MM.1S (cell line): ENCODE measurements around the gene ERICH4.

Experiments used
- DNase-seq: peaks from one replicate; pipeline ENCODE4 v3.0.0-alpha.2; 2015
- H2AFZ ChIP-seq: fragments of 300-600 bp; sonication (generic); 2 replicates; pipeline ENCODE4 v1.6.0; 2016; ENCODE audit warnings: antibody characterized with exemption, low read length
- H3F3A ChIP-seq: fragments of 300-600 bp; sonication (generic); 2 replicates; pipeline ENCODE4 v1.6.1; 2016; ENCODE audit warnings: mild to moderate bottlenecking, antibody characterized with exemption, low read length, moderate library complexity, mixed read lengths; ENCODE audit not compliant: insufficient read depth
- H3K27ac ChIP-seq: fragments of 300-600 bp; sonication (generic); 2 replicates; pipeline ENCODE4 v1.5.1; 2016; ENCODE audit warnings: mild to moderate bottlenecking, low read length
- H3K27me3 ChIP-seq: fragments of 300-600 bp; sonication (generic); replicated peaks from 2 replicates; pipeline ENCODE4 v1.6.0; 2016; ENCODE audit warnings: low read length; ENCODE audit not compliant: insufficient read depth
- H3K36me3 ChIP-seq: fragments of 300-600 bp; sonication (generic); replicated peaks from 2 replicates; pipeline ENCODE4 v1.6.1; 2016; ENCODE audit warnings: mild to moderate bottlenecking, low read length, mixed read lengths; ENCODE audit not compliant: insufficient read depth
- H3K4me1 ChIP-seq: fragments of 300-600 bp; sonication (generic); 2 replicates; pipeline ENCODE4 v1.6.1; 2016; ENCODE audit warnings: low read length, mixed read lengths
- H3K4me2 ChIP-seq: fragments of 300-600 bp; sonication (generic); 2 replicates; pipeline ENCODE4 v1.6.0; 2016; ENCODE audit warnings: low read depth, low read length
- H3K4me3 ChIP-seq: fragments of 300-600 bp; sonication (generic); 2 replicates; pipeline ENCODE4 v1.5.1; 2016; ENCODE audit warnings: low read length, mixed read lengths
- H3K79me2 ChIP-seq: fragments of 300-600 bp; sonication (generic); 2 replicates; pipeline ENCODE4 v1.6.1; 2016; ENCODE audit warnings: mixed run types, low read length, mixed read lengths
- H3K9ac ChIP-seq: fragments of 300-600 bp; sonication (generic); 2 replicates; pipeline ENCODE4 v1.6.1; 2016; ENCODE audit warnings: low read length, mixed read lengths
- H3K9me2 ChIP-seq: fragments of 300-600 bp; sonication (generic); replicated peaks from 2 replicates; pipeline ENCODE4 v1.6.1; 2016; ENCODE audit warnings: mild to moderate bottlenecking, low read length, mixed read lengths; ENCODE audit not compliant: insufficient read depth
- H3K9me3 ChIP-seq: fragments of 300-600 bp; sonication (generic); replicated peaks from 2 replicates; pipeline ENCODE4 v1.6.1; 2016; ENCODE audit warnings: mild to moderate bottlenecking, low read length, mixed read lengths; ENCODE audit not compliant: insufficient read depth
- H4K20me1 ChIP-seq: fragments of 300-600 bp; sonication (generic); 2 replicates; pipeline ENCODE4 v1.6.1; 2016; ENCODE audit warnings: mild to moderate bottlenecking, low read length, moderate library complexity, mixed read lengths; ENCODE audit not compliant: insufficient read depth
- EZH2 ChIP-seq: fragments of 300-600 bp; sonication (generic); optimal IDR thresholded peaks from 2 replicates; pipeline ENCODE3; 2017; ENCODE audit warnings: low read depth, mild to moderate bottlenecking, antibody characterized with exemption, low read length, mixed read lengths
- EZH2phosphoT487 ChIP-seq: fragments of 300-600 bp; sonication (generic); IDR thresholded peaks from 2 replicates; pipeline ENCODE4 v1.6.1; 2018; ENCODE audit warnings: antibody characterized with exemption, low read length
- TF ChIP-seq, protein P1 (sequence below): fragments of 300-600 bp; sonication (generic); IDR thresholded peaks from 2 replicates; pipeline ENCODE4 v1.5.1; 2016; ENCODE audit warnings: antibody characterized with exemption, low read length, mixed read lengths

The ERICH4 gene

DNA sequence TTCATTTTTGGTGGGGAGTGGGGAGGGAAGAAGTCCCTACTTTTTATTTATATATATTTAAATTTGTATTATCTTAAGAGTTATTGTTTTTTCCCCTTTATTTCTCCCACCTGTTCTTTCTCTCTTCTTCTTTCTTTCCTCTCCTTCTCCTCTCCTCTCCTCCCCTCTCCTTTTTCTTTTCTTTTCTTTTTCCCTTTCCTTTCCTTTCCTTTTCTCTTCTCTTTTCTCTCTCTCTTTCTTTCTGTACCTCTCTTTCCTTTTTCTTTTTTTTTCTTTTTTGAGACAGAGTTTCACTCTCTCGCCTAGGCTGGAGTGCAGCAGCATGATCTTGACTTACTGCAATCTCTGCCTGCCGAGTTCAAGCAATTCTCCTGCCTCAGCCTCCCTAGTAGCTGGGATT is 43.4 kb upstream of the ERICH4 start:
- Histone ChIP-seq H3F3A (no peaks in the 10 kb centered on the region), H3K27me3 (no peaks in the 10 kb centered on the region), H3K4me1 (peaks cover 14% of the 10 kb centered on the region), H3K9ac (no peak overlapping the region), H3K9me2 (no peaks in the 10 kb centered on the region), H3K4me3 (no peak overlapping the region), H2AFZ (no peak overlapping the region), H3K36me3 (no peaks in the 10 kb centered on the region), H4K20me1 (no peaks in the 10 kb centered on the region), H3K79me2 (peaks cover 45% of the 10 kb centered on the region), H3K4me2 (no peak overlapping the region), H3K27ac (no peak overlapping the region), H3K9me3 (no peaks in the 10 kb centered on the region)
- TF ChIP-seq EZH2phosphoT487, result no peak
- TF ChIP-seq, protein P1, sequence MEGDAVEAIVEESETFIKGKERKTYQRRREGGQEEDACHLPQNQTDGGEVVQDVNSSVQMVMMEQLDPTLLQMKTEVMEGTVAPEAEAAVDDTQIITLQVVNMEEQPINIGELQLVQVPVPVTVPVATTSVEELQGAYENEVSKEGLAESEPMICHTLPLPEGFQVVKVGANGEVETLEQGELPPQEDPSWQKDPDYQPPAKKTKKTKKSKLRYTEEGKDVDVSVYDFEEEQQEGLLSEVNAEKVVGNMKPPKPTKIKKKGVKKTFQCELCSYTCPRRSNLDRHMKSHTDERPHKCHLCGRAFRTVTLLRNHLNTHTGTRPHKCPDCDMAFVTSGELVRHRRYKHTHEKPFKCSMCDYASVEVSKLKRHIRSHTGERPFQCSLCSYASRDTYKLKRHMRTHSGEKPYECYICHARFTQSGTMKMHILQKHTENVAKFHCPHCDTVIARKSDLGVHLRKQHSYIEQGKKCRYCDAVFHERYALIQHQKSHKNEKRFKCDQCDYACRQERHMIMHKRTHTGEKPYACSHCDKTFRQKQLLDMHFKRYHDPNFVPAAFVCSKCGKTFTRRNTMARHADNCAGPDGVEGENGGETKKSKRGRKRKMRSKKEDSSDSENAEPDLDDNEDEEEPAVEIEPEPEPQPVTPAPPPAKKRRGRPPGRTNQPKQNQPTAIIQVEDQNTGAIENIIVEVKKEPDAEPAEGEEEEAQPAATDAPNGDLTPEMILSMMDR, result no peak
- TF ChIP-seq EZH2, result no peak
- DNase-seq, result no peak

DNA sequence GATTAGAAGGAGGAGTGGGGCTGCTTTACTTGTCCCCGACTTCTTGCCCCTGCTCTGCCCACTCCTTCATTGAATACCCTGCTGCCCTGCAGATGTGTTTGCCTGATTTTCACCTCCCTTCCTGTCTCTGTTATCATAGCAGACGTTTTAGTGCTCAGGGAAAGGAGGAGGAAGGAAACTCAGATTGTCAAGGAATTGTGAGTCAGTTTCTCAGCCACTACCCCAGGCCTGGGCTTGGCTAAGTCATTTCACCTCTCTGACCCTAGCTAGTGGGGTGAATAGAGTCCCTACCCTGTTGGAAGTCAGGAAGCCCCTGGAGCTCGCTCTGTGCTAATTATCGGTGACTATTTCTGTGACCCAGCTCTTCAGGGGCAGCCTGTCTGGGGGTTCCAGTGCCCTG is 41.5 kb upstream of the ERICH4 start:
- H3K4me2 ChIP-seq, result no peak overlapping the region
- no peaks in the 10 kb centered on the region for H4K20me1 ChIP-seq
- H3K9me3 ChIP-seq, result no peaks in the 10 kb centered on the region
- H3K79me2 ChIP-seq, result peaks cover 27% of the 10 kb centered on the region
- H2AFZ ChIP-seq, result no peak overlapping the region
- H3K27me3 ChIP-seq, result no peaks in the 10 kb centered on the region
- H3K4me1 ChIP-seq, result peaks cover 10% of the 10 kb centered on the region
- no peak for DNase-seq
- no peak overlapping the region for H3K27ac ChIP-seq
- H3K36me3 ChIP-seq, result no peaks in the 10 kb centered on the region
- no peak overlapping the region for H3K4me3 ChIP-seq
- no peaks in the 10 kb centered on the region for H3F3A ChIP-seq
- TF ChIP-seq EZH2phosphoT487, result no peak
- TF ChIP-seq, protein P1, result no peak
- TF ChIP-seq EZH2, result no peak
- no peak overlapping the region for H3K9ac ChIP-seq
- no peaks in the 10 kb centered on the region for H3K9me2 ChIP-seq

DNA sequence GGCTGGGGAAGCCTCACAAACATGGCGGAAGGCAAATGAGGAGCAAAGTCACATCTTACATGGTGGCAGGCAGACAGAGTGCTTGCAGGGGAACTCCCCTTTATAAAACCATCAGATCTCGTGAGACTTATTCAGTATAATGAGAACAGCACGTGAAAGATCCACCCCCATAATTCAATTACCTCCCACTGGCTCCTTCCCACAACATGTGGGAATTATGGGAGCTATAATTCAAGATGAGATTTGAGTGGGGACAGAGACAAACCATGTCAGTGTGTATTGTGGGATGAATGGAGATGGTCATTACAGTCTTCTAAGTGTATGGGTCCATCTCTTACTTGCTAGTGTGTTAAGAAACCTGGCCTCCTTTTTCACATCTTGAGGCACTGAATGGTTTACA is 40.9 kb upstream of the ERICH4 start:
- Histone ChIP-seq H4K20me1 (no peaks in the 10 kb centered on the region), H3K79me2 (peaks cover 23% of the 10 kb centered on the region)

More for the DNA sequence above, 40.9 kb upstream of the ERICH4 start:
- Histone ChIP-seq H3K4me2 (no peak overlapping the region), H3K9ac (no peak overlapping the region), H3K27me3 (no peaks in the 10 kb centered on the region), H3K4me1 (peaks cover 10% of the 10 kb centered on the region), H3K9me2 (no peaks in the 10 kb centered on the region), H3K36me3 (no peaks in the 10 kb centered on the region), H3K4me3 (no peak overlapping the region), H3K27ac (no peak overlapping the region), H3F3A (no peaks in the 10 kb centered on the region), H2AFZ (no peak overlapping the region), H3K9me3 (no peaks in the 10 kb centered on the region)
- no peak for DNase-seq
- TF ChIP-seq EZH2phosphoT487 (no peak), EZH2 (no peak)
- TF ChIP-seq, protein P1, result no peak
